Femur (tissue), 1 donor: ENCODE data around the gene JPH4.

Experiments
- DNase-seq: peaks from one replicate; pipeline ENCODE4 v3.0.0-alpha.2; 2017

The JPH4 gene

DNA sequence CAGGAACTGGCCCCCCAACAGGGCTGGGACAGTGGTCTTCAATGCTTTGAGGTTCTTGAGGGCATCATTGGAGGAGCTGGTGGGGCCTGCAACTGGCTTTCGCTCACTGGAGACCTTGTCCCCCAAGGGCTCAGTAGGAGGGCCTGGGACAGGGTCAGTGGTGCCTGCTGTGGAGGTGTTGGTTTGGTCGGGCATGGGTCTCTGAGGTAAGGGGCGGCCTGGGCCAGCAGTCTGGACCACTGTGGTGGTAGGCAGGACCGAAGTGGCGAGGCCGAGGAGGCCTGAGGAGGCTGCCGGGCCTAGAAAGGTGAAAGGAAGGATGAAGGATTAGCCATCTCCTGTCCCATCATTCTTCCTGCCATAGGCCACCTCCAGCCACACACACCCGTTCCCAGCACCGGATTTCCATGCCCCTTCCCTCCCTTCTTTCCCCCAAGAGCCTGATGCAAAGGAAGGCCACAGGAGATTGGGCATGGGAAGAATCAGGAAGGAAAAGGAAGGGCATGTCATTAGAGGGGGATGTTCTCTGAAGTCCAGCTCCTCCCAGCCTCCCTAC lies 55.9 kb downstream of the JPH4 start:
- no peak for DNase-seq

DNA sequence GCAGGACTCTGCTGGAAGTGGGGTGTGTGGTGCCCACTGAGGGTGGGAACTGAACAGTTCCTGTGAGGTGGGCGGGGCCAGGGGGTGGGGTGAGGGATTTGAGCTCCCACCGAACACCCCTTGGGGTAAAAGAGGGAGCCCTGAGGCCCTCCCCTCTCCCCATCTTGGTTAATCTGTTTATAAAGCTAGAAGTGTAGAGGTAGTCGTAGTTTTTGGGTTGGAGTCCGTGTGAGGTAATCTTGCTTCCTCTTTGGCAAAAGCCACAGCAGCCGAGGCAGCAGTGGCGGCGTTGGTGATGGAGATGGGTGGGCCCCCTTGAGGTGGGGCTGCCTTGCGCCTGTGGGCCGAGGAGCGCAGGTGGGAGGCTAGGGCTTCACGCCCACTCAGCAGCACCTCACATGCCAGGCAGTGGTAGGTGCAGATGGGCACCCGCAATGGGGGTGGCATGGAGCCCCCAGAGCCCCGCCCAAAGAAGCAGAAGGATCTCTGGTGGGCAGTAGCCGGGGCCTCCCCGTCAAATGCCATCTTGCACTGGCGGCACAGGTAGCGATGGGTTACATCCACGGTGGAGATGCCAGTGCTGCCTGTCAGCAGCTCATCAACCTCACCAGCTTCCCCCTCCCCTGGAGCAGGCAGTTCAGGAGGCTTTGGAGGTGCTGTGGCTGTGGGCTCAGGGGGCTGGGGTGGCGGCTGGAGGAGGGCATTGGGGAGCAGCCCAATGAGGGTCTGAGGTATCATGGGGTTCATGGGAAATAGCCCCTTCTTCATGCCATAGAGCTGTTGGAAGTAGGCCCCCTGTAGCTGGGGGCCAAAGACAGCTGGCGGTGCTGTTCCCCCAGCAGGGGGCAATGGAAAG lies 56.6 kb downstream of the JPH4 start:
- no peak for DNase-seq

DNA sequence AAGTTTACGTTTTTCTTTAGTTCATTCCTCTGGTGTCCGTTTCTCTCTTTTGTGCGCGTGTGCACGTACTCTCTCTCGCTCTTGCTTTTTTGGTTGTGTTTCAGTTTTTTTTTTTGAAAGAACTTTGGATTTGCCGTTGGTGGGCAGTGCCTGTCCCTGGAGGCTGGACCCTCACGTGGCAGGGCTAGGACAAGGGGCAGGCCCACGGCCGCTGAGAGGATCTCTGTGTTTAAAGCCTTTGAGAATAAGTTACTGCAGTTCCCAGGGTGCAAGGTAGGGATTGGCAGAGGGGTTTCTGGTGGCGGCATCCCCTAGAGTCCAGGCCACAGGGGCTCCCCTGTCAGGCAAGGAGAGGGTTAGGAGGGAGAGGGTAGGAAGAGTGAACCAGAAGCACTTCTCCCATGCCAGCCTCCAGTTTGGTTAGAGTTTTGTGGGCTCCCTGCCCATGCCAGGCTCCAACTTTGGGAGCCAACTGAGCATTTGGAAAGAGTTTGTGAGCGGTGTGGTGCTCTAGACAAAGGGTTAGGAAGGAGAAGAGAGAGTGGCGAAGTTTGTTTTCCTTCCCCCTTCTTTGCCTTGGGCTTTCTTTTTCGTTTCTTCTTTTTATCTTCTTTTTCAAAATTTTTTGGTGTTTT lies 57.6 kb downstream of the JPH4 start:
- DNase-seq: no peak

DNA sequence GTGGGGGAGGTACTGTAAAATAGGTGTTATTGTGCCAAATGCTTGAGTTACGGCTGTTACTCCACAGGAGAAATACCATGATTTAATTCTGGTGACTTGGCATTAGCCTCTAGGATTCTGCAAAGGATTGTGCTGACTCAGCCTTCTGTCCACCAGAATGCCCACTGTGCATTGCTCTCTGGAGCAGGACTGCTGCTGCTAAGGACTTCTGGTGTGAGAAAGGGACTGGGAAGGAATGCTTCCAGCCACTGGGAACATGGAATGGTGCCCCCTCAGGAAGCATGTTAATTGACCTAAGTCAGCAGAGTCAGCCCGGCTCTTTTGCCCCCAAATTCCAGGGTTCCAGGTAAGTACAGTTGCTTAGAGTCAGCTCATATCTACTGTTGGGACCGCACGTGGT lies 59.9 kb downstream of the JPH4 start:
- DNase-seq: no peak
